ENCODE results near the gene MAN2A2. TPM values are rescaled to one million over a fixed set of nuclear protein-coding genes. Genes with fewer than 3 reads are reported as not detected.
"Not testable (repeated sequence)": the region's sequence is repeated elsewhere in the genome, so short reads cannot be mapped to it uniquely, and the experiment has no call there.

The MAN2A2 gene
- total RNA-seq, 5 donors from 2014 or later (not counting 1 experiment from before 2014, with no cell fraction given): 119 to 158 (median 142) TPM

DNA sequence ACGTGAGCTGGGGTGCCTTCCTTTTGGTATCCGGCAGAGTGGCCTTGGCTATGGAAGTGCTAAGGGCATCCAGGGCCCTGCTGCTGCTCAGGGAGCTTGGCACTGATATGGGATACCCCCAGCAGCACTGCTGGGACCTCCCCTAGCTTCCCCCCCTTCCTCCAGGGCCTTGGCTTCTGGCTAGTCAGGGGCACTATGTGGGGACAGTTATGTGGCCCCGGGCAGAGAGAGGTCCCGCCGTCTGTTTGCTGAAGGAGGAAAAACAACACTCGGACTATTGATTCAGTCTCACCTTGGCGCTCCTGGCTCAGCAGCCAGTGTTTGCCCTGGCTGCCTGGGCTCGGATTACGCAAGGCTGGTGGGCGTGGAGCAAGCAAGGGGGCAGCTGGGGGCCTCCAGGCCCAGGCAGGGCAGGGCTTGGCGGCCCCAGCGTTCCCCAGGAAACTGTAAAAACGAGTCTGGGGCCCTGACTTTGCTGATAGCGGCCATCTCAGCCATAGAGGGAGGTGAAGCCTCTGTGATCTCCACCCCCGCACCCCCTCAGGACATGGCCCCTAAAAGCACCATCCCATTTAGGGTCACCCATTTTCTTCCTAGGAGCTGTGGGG, 29.0 kb upstream of the MAN2A2 start:
- POLR2A ChIA-PET: no interaction called here
- H3K36me3 Mint-ChIP-seq: peaks cover 18% of the 10 kb centered on the region
- DNase-seq (no peak), ATAC-seq (replicated peaks in 1 of 4) (no peak)
- no peaks in the 10 kb centered on the region for H3K27me3 Mint-ChIP-seq
- no peaks in the 10 kb centered on the region for H3K9me3 ChIP-seq
- H3K27me3 ChIP-seq (replicated peaks in 1 of 2; ENCODE audit: control insufficient read depth in 2 of 2, extremely low read depth in 1 of 2, insufficient read depth in 2 of 2, low read length in 1 of 2): no peaks in the 10 kb centered on the region
- H3K4me3 ChIP-seq (ENCODE audit: control insufficient read depth in 1 of 2, extremely low read depth in 1 of 2, low read length in 1 of 2): no peak overlapping the region
- H3K4me1 Mint-ChIP-seq: peaks cover 31 to 42% (median 41%) of the 10 kb centered on the region in 3 donors
- H3K27ac Mint-ChIP-seq: peak overlapping the region in 1 of 2 donors; percentile 79
- peak overlapping the region; percentile 13 for H3K27ac ChIP-seq (ENCODE audit: low read length)
- CTCF ChIA-PET: interaction anchor here in 1 of 2 donors (0.5 kb wide), 1 partner anchor 459 kb away, joined by 3 read pairs; no protein-coding TSS in a partner anchor
- 77% methylated on average over 14 of the region's 15 CpGs for WGBS (ENCODE audit: insufficient coverage)
- peak overlapping the region in 2 of 3 donors; percentile 31 to 88 for H3K4me3 Mint-ChIP-seq
- peaks cover 11 to 44% of the 10 kb centered on the region in 2 experiments for H3K4me1 ChIP-seq (ENCODE audit: control insufficient read depth in 1 of 2, extremely low read depth in 1 of 2, insufficient read depth in 2 of 2, low read length in 2 of 2)
- peaks cover 16 to 21% of the 10 kb centered on the region in 2 donors for H3K36me3 ChIP-seq (ENCODE audit: control insufficient read depth in 2 of 2, extremely low read depth in 1 of 2, insufficient read depth in 1 of 2, low read length in 1 of 2)
- H3K9me3 Mint-ChIP-seq: no peaks in the 10 kb centered on the region

DNA sequence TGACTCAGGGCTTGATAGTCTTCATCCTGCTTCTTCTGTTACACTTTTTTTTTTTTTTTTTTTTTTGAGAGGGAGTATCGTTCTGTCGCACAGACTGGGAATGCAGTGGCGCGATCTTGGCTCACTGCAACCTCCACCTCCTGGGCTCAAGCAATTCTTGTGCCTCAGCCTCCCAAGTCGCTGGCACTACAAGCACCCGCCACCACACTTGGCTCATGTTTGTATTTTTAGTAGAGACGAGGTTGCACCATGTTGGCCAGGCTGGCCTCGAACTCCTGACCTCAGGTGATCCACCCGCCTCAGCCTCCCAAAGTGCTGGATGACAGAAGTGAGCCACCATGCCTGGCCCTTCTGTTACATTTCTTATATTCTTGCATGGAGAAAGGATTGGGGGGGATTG, 28.1 kb upstream of the MAN2A2 start:
- Histone ChIP-seq H3K36me3 (ENCODE audit: control insufficient read depth in 2 of 2, extremely low read depth in 1 of 2, insufficient read depth in 1 of 2, low read length in 1 of 2) (peaks cover 22 to 29% of the 10 kb centered on the region in 2 donors), H3K4me1 (ENCODE audit: control insufficient read depth in 1 of 2, extremely low read depth in 1 of 2, insufficient read depth in 2 of 2, low read length in 2 of 2) (peaks cover 11 to 36% of the 10 kb centered on the region in 2 experiments)
- H3K4me3 Mint-ChIP-seq; H3K4me3 ChIP-seq (ENCODE audit: control insufficient read depth in 1 of 2, extremely low read depth in 1 of 2, low read length in 1 of 2); DNase-seq; H3K9me3 ChIP-seq; H3K27me3 Mint-ChIP-seq; H3K9me3 Mint-ChIP-seq; H3K27ac ChIP-seq (ENCODE audit: low read length); H3K27me3 ChIP-seq (replicated peaks in 1 of 2; ENCODE audit: control insufficient read depth in 2 of 2, extremely low read depth in 1 of 2, insufficient read depth in 2 of 2, low read length in 1 of 2); ATAC-seq (replicated peaks in 1 of 4); CTCF ChIA-PET; POLR2A ChIA-PET: not testable (repeated sequence)
- Mint-ChIP-seq H3K4me1 (peaks cover 22 to 34% (median 33%) of the 10 kb centered on the region in 3 donors), H3K27ac (peak overlapping the region in 1 of 2 donors; percentile 55), H3K36me3 (peaks cover 24% of the 10 kb centered on the region)
- WGBS (ENCODE audit: insufficient coverage): 91% methylated on average over 4 of the region's 9 CpGs

DNA sequence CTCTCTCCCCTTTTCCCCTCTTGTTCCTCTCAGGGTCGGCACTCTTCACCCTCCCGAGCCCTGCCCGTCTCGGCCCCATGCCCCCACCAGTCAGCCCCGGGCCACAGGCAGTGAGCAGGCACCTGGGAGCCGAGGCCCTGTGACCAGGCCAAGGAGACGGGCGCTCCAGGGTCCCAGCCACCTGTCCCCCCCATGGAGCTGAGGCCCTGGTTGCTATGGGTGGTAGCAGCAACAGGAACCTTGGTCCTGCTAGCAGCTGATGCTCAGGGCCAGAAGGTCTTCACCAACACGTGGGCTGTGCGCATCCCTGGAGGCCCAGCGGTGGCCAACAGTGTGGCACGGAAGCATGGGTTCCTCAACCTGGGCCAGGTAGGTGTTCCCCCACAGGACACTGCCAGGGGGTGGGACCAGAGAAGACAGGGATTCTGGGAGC, 27.5 kb upstream of the MAN2A2 start:
- Histone ChIP-seq H3K27ac (ENCODE audit: low read length) (no peak overlapping the region), H3K4me1 (ENCODE audit: control insufficient read depth in 1 of 2, extremely low read depth in 1 of 2, insufficient read depth in 2 of 2, low read length in 2 of 2) (peaks cover 7 to 30% of the 10 kb centered on the region in 2 experiments), H3K36me3 (ENCODE audit: control insufficient read depth in 2 of 2, extremely low read depth in 1 of 2, insufficient read depth in 1 of 2, low read length in 1 of 2) (peaks cover 22 to 34% of the 10 kb centered on the region in 2 donors), H3K27me3 (replicated peaks in 1 of 2; ENCODE audit: control insufficient read depth in 2 of 2, extremely low read depth in 1 of 2, insufficient read depth in 2 of 2, low read length in 1 of 2) (no peaks in the 10 kb centered on the region), H3K9me3 (no peaks in the 10 kb centered on the region), H3K4me3 (ENCODE audit: control insufficient read depth in 1 of 2, extremely low read depth in 1 of 2, low read length in 1 of 2) (no peak overlapping the region)
- POLR2A ChIA-PET: interaction anchor here in 1 of 2 donors (0.5 kb wide), 2 partner anchors 24 to 286 kb away, joined by 6 to 7 read pairs; no protein-coding TSS in a partner anchor
- Mint-ChIP-seq H3K9me3 (no peaks in the 10 kb centered on the region), H3K4me1 (peaks cover 16 to 28% (median 27%) of the 10 kb centered on the region in 3 donors), H3K27ac (no peak overlapping the region), H3K36me3 (peaks cover 27% of the 10 kb centered on the region), H3K4me3 (no peak overlapping the region), H3K27me3 (no peaks in the 10 kb centered on the region)
- ATAC-seq (replicated peaks in 1 of 4): no peak
- CTCF ChIA-PET: no interaction called here
- DNase-seq: no peak
- 89% methylated on average over 7 of the region's 12 CpGs for WGBS (ENCODE audit: insufficient coverage)

DNA sequence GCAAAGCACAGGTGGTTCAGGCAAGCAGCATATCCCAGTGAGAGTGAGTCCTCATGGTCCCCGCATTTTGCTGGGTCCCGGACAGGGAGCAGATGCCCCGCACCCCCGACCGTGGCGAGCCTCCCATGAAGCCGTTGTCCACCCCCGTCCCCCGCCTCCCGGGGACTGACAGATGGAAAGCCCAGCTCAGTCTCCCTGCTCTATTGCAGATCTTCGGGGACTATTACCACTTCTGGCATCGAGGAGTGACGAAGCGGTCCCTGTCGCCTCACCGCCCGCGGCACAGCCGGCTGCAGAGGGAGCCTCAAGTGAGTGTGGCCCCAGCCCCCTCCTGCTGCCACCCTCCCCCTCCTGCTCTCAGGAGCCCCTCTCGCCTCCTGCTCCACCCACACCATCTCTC, 27.1 kb upstream of the MAN2A2 start:
- H3K4me3 ChIP-seq (ENCODE audit: control insufficient read depth in 1 of 2, extremely low read depth in 1 of 2, low read length in 1 of 2): no peak overlapping the region
- H3K4me1 Mint-ChIP-seq: peaks cover 12 to 24% (median 22%) of the 10 kb centered on the region in 3 donors
- no peak overlapping the region for H3K27ac Mint-ChIP-seq
- peaks cover 30% of the 10 kb centered on the region for H3K36me3 Mint-ChIP-seq
- POLR2A ChIA-PET: interaction anchor here in 1 of 2 donors (0.5 kb wide), 1 partner anchor 287 kb away, joined by 7 read pairs; no protein-coding TSS in a partner anchor
- no peaks in the 10 kb centered on the region for H3K9me3 Mint-ChIP-seq
- ATAC-seq (replicated peaks in 1 of 4) (no peak), DNase-seq (no peak)
- H3K27ac ChIP-seq (ENCODE audit: low read length): no peak overlapping the region
- H3K27me3 ChIP-seq (replicated peaks in 1 of 2; ENCODE audit: control insufficient read depth in 2 of 2, extremely low read depth in 1 of 2, insufficient read depth in 2 of 2, low read length in 1 of 2): no peaks in the 10 kb centered on the region
- H3K36me3 ChIP-seq (ENCODE audit: control insufficient read depth in 2 of 2, extremely low read depth in 1 of 2, insufficient read depth in 1 of 2, low read length in 1 of 2): peaks cover 22 to 39% of the 10 kb centered on the region in 2 donors
- no peaks in the 10 kb centered on the region for H3K27me3 Mint-ChIP-seq
- peaks cover 4 to 25% of the 10 kb centered on the region in 2 experiments for H3K4me1 ChIP-seq (ENCODE audit: control insufficient read depth in 1 of 2, extremely low read depth in 1 of 2, insufficient read depth in 2 of 2, low read length in 2 of 2)
- CTCF ChIA-PET: no interaction called here
- 95% methylated on average over 19 of the region's 20 CpGs for WGBS (ENCODE audit: insufficient coverage)
- no peak overlapping the region for H3K4me3 Mint-ChIP-seq
- H3K9me3 ChIP-seq: no peaks in the 10 kb centered on the region

DNA sequence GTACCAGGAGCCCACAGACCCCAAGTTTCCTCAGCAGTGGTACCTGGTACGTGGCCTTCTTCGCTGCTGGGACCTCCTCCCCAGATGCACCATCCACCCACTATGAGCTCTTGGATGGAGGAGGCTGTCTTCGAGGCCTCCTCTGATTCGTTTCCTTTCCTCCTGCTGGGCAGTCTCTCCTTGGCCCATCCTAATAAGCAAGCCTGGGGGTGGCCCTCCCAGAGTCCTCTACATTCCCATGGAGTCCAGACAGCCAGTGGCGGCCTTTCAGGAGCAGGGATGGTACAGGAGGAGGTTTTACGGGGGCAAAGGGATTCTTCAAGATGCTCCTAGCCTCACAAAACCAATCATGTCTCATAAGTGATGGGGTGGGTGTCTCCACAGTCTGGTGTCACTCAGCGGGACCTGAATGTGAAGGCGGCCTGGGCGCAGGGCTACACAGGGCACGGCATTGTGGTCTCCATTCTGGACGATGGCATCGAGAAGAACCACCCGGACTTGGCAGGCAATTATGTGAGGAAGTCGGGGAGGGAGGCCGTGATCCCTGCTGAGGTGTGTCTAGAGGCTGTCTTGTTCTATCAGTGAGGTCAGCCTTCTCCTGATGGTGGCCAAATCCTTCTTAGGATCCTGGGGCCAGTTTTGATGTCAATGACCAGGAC, 26.5 kb upstream of the MAN2A2 start:
- Histone ChIP-seq H3K4me3 (ENCODE audit: control insufficient read depth in 1 of 2, extremely low read depth in 1 of 2, low read length in 1 of 2) (no peak overlapping the region), H3K9me3 (no peaks in the 10 kb centered on the region), H3K4me1 (ENCODE audit: control insufficient read depth in 1 of 2, extremely low read depth in 1 of 2, insufficient read depth in 2 of 2, low read length in 2 of 2) (peaks cover 4 to 24% of the 10 kb centered on the region in 2 experiments), H3K27ac (ENCODE audit: low read length) (no peak overlapping the region), H3K36me3 (ENCODE audit: control insufficient read depth in 2 of 2, extremely low read depth in 1 of 2, insufficient read depth in 1 of 2, low read length in 1 of 2) (peaks cover 23 to 42% of the 10 kb centered on the region in 2 donors), H3K27me3 (replicated peaks in 1 of 2; ENCODE audit: control insufficient read depth in 2 of 2, extremely low read depth in 1 of 2, insufficient read depth in 2 of 2, low read length in 1 of 2) (no peaks in the 10 kb centered on the region)
- WGBS (ENCODE audit: insufficient coverage): 96% methylated on average over 9 of the region's 15 CpGs
- no peaks in the 10 kb centered on the region for H3K27me3 Mint-ChIP-seq
- ChIA-PET POLR2A (no interaction called here), CTCF (no interaction called here)
- no peak for DNase-seq
- H3K4me3 Mint-ChIP-seq: no peak overlapping the region
- H3K27ac Mint-ChIP-seq: no peak overlapping the region
- H3K9me3 Mint-ChIP-seq: no peaks in the 10 kb centered on the region
- no peak for ATAC-seq (replicated peaks in 1 of 4)
- H3K36me3 Mint-ChIP-seq: peaks cover 30% of the 10 kb centered on the region
- H3K4me1 Mint-ChIP-seq: peaks cover 12 to 24% (median 22%) of the 10 kb centered on the region in 3 donors

DNA sequence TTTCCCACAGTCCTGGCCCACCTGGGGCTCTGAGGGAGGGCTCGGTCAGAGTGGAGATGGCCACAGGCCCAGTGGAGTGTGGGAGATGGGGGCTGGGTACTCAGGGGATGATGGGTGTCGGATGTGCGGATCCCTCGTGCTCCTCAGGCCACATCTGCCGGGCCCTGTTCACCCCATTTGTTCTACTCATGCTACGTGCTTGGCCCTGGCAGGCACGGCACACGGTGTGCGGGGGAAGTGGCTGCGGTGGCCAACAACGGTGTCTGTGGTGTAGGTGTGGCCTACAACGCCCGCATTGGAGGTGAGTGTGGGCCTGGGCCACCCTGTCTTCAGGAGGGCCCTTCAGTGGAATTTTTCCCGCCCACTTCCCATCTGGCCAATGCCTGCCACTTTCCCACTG, 25.8 kb upstream of the MAN2A2 start:
- Mint-ChIP-seq H3K27ac (no peak overlapping the region), H3K4me1 (peaks cover 10 to 21% (median 21%) of the 10 kb centered on the region in 3 donors), H3K36me3 (peaks cover 30% of the 10 kb centered on the region), H3K4me3 (no peak overlapping the region), H3K9me3 (no peaks in the 10 kb centered on the region), H3K27me3 (no peaks in the 10 kb centered on the region)
- Histone ChIP-seq H3K9me3 (no peaks in the 10 kb centered on the region), H3K36me3 (ENCODE audit: control insufficient read depth in 2 of 2, extremely low read depth in 1 of 2, insufficient read depth in 1 of 2, low read length in 1 of 2) (peaks cover 27 to 42% of the 10 kb centered on the region in 2 donors), H3K4me3 (ENCODE audit: control insufficient read depth in 1 of 2, extremely low read depth in 1 of 2, low read length in 1 of 2) (no peak overlapping the region), H3K27ac (ENCODE audit: low read length) (no peak overlapping the region), H3K27me3 (replicated peaks in 1 of 2; ENCODE audit: control insufficient read depth in 2 of 2, extremely low read depth in 1 of 2, insufficient read depth in 2 of 2, low read length in 1 of 2) (no peaks in the 10 kb centered on the region), H3K4me1 (ENCODE audit: control insufficient read depth in 1 of 2, extremely low read depth in 1 of 2, insufficient read depth in 2 of 2, low read length in 2 of 2) (peaks cover 4 to 22% of the 10 kb centered on the region in 2 experiments)
- ChIA-PET CTCF (no interaction called here), POLR2A (no interaction called here)
- WGBS (ENCODE audit: insufficient coverage): 88% methylated on average over 9 of the region's 14 CpGs
- DNase-seq: no peak
- no peak for ATAC-seq (replicated peaks in 1 of 4)

All from T-cell (primary cell).